Neutrophil (primary cell): ENCODE measurements around the gene MSN.

Experiments
- H3K27ac ChIP-seq: fragments of 200-600 bp; sonication (generic); 2 replicates; pipeline ENCODE4 v1.5.1; 2016; ENCODE audit warnings: mild to moderate bottlenecking, moderate library complexity
- H3K27me3 ChIP-seq: fragments of 200-600 bp; sonication (generic); 2 replicates; pipeline ENCODE4 v1.6.0; 2016; ENCODE audit warnings: mild to moderate bottlenecking
- H3K36me3 ChIP-seq: fragments of 200-600 bp; sonication (generic); 2 replicates; pipeline ENCODE4 v1.5.1; 2017
- H3K4me1 ChIP-seq, 2 experiments: fragments of 200-600 bp in 1 of 2; sonication (generic) in 1 of 2; 1 replicate in 1 of 2; 2 replicates in 1 of 2; pipeline versions ENCODE4 v1.5.1 to v1.6.1; 2013 to 2016; ENCODE audit warnings: low read depth in 1 of 2, low read length in 1 of 2, mild to moderate bottlenecking in 1 of 2, moderate library complexity in 1 of 2; ENCODE audit not compliant: control insufficient read depth in 1 of 2, insufficient read depth in 1 of 2
- H3K4me3 ChIP-seq, 2 experiments: fragments of 200-600 bp in 1 of 2; sonication (generic) in 1 of 2; 1 replicate in 1 of 2; 2 replicates in 1 of 2; pipeline ENCODE4 v1.5.1; 2013 to 2016; ENCODE audit warnings: low read depth in 1 of 2, low read length in 1 of 2, mild to moderate bottlenecking in 1 of 2, moderate library complexity in 1 of 2
- H3K9me3 ChIP-seq: fragments of 200-600 bp; sonication (generic); 2 replicates; pipeline ENCODE4 v1.5.1; 2016
- TF ChIP-seq, protein P1 (sequence below): fragments of 200-600 bp; sonication (generic); IDR thresholded peaks from 2 replicates; pipeline ENCODE4 v1.5.1; 2016; ENCODE audit warnings: antibody characterized with exemption

MSN gene

GRCh38 chrX:65723706-65724105 lies 56.3 kb downstream of the MSN start:
- Histone ChIP-seq H3K36me3 (peaks cover 11% of the 10 kb centered on the region), H3K9me3 (no peaks in the 10 kb centered on the region), H3K4me1 (peaks cover 16 to 27% of the 10 kb centered on the region in 2 experiments), H3K27me3 (no peaks in the 10 kb centered on the region), H3K27ac (peak overlapping the region; percentile 38), H3K4me3 (no peak overlapping the region)
- TF ChIP-seq, protein P1, sequence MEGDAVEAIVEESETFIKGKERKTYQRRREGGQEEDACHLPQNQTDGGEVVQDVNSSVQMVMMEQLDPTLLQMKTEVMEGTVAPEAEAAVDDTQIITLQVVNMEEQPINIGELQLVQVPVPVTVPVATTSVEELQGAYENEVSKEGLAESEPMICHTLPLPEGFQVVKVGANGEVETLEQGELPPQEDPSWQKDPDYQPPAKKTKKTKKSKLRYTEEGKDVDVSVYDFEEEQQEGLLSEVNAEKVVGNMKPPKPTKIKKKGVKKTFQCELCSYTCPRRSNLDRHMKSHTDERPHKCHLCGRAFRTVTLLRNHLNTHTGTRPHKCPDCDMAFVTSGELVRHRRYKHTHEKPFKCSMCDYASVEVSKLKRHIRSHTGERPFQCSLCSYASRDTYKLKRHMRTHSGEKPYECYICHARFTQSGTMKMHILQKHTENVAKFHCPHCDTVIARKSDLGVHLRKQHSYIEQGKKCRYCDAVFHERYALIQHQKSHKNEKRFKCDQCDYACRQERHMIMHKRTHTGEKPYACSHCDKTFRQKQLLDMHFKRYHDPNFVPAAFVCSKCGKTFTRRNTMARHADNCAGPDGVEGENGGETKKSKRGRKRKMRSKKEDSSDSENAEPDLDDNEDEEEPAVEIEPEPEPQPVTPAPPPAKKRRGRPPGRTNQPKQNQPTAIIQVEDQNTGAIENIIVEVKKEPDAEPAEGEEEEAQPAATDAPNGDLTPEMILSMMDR, result no peak

DNA sequence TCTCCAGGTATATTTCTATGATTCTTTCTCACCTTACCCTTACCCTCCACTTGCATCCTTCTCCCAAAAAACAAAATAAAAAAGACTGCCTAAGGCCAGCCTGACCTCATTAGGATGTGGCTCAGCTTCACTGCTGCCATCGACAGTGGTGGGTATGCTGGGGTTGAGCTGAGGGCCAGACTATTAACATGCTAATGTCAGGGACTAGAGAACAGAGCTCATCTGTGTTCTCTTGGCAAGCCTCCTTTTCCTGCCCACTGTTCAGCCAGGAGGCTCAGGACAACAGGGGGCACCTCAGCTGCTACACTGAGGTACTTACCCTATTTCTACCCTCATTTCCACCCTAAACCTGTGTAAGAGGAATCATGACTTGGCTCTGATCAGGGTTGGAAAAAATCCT lies 59.3 kb downstream of the MSN start:
- Histone ChIP-seq H3K9me3 (no peaks in the 10 kb centered on the region), H3K4me3 (no peak overlapping the region), H3K27me3 (no peaks in the 10 kb centered on the region), H3K27ac (peak overlapping the region; percentile 29), H3K36me3 (peaks cover 42% of the 10 kb centered on the region), H3K4me1 (peaks cover 4 to 10% of the 10 kb centered on the region in 2 experiments)
- TF ChIP-seq, protein P1, result no peak

GRCh38 chrX:65731684-65732289 lies 64.3 kb downstream of the MSN start:
- peaks cover 0 to 7% of the 10 kb centered on the region in 2 experiments for H3K4me1 ChIP-seq
- H3K27me3 ChIP-seq, result no peaks in the 10 kb centered on the region
- peaks cover 90% of the 10 kb centered on the region for H3K36me3 ChIP-seq
- TF ChIP-seq, protein P1, result no peak
- H3K4me3 ChIP-seq, result no peak overlapping the region
- H3K27ac ChIP-seq, result peak overlapping the region; percentile 27
- no peaks in the 10 kb centered on the region for H3K9me3 ChIP-seq

DNA sequence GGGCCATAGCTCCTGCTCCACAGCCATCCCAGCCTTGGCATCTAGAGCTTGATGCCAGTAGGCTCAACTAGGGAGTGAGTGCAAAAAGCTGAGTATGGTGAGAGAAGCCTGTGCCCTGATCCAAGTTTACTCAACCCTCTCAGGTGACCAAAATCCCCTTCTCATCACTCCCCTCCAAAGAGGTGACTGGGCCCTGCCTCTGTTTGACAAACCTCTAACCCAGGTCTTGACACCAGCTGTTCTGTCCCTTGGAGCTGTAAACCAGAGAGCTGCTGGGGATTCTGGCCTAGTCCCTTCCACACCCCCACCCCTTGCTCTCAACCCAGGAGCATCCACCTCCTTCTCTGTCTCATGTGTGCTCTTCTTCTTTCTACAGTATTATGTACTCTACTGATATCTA lies 73.5 kb downstream of the MSN start:
- H3K27ac ChIP-seq, result no peak overlapping the region
- H3K27me3 ChIP-seq, result no peaks in the 10 kb centered on the region
- H3K36me3 ChIP-seq, result peaks cover 64% of the 10 kb centered on the region

DNA sequence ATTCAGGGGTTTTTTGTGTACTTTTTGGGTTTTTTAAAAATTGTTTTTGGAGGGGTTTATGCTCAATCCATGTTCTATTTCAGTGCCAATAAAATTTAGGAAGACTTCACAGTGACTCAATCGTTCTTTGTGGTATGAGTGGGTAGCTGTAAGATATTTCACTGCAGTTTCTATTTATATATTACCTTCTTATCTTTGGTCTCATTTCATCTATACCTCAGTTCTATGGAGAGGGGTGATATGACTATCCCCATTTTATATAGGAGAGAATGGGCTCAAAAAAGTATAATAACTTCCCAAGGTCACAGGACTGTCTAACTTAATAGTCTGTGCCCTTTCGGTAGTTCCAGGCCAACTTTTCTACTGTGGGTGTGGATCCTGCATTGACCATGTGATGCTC lies 74.4 kb downstream of the MSN start:
- TF ChIP-seq, protein P1, result no peak
- H3K36me3 ChIP-seq, result peaks cover 56% of the 10 kb centered on the region
- no peak overlapping the region for H3K4me3 ChIP-seq
- peak overlapping the region; percentile 6 for H3K27ac ChIP-seq
- no peaks in the 10 kb centered on the region for H3K9me3 ChIP-seq
- H3K4me1 ChIP-seq, result peaks cover 19 to 20% of the 10 kb centered on the region in 2 experiments
- H3K27me3 ChIP-seq, result no peaks in the 10 kb centered on the region

More for the DNA sequence above, 73.5 kb downstream of the MSN start:
- no peaks in the 10 kb centered on the region for H3K9me3 ChIP-seq
- H3K4me3 ChIP-seq, result no peak overlapping the region
- H3K4me1 ChIP-seq, result peaks cover 13 to 14% of the 10 kb centered on the region in 2 experiments
- TF ChIP-seq, protein P1, result no peak
